B cell (primary cell): Measurements from ENCODE around the gene CLASP2. TPM values are rescaled to one million over a fixed set of nuclear protein-coding genes. Genes with fewer than 3 reads are reported as not detected.

Source experiments
- ATAC-seq: fragments of 200-7000 bp; cut with Tn5 transposase; one replicate; pipeline ENCODE4 v1.10.0; 2021; ENCODE audit warnings: low read depth, mild to moderate bottlenecking, moderate number of reproducible peaks, moderate library complexity
- CTCF ChIA-PET: fragments of 350-600 bp; sonication (Branson Sonifier 250); formaldehyde crosslinking; loops from one replicate; lab custom pipeline; 2021; ENCODE audit warnings: antibody characterized with exemption, inconsistent platforms; lab: Charles Lee
- POLR2A ChIA-PET: fragments of 350-600 bp; sonication (Branson Sonifier 250); formaldehyde crosslinking; loops from one replicate; lab custom pipeline; 2021; ENCODE audit warnings: antibody characterized with exemption; lab: Charles Lee
- DNase-seq: peaks from one replicate; pipeline ENCODE4 v3.0.0; 2013
- H2AFZ ChIP-seq: 2 replicates; pipeline ENCODE4 v1.6.1; 2012; ENCODE audit warnings: mild to moderate bottlenecking, low read depth, low read length; ENCODE audit not compliant: insufficient read depth, poor library complexity, severe bottlenecking
- H3K27ac ChIP-seq, 2 donors: 1 replicate in 1 of 2; 2 replicates in 1 of 2; pipeline ENCODE4 v1.5.1; 2012 to 2013; ENCODE audit warnings: low read length in 2 of 2, mild to moderate bottlenecking in 2 of 2, moderate library complexity in 1 of 2
- H3K27me3 ChIP-seq, 4 experiments: fragments of 200-600 bp in 1 of 4; sonication (generic) in 1 of 4; replicated peaks in 1 of 4; 1 replicate in 2 of 4; 2 replicates in 2 of 4; pipeline versions ENCODE4 v1.6.1 to v1.7.0; 2013 to 2016; ENCODE audit warnings: low read length in 3 of 4, mild to moderate bottlenecking in 2 of 4, mixed read lengths in 1 of 4, moderate library complexity in 1 of 4; ENCODE audit not compliant: insufficient read depth in 4 of 4, control insufficient read depth in 3 of 4; ENCODE audit errors: control extremely low read depth in 1 of 4
- H3K36me3 ChIP-seq, 2 experiments: replicated peaks in 1 of 2; 1 replicate in 1 of 2; 2 replicates in 1 of 2; pipeline versions ENCODE4 v1.6.1 to v1.7.1; 2013; ENCODE audit warnings: low read length in 1 of 2; ENCODE audit not compliant: insufficient read depth in 2 of 2, control insufficient read depth in 1 of 2; ENCODE audit errors: control extremely low read depth in 1 of 2, extremely low read depth in 1 of 2
- H3K4me1 ChIP-seq, 2 donors: fragments of 200-600 bp in 1 of 2; sonication (generic) in 1 of 2; 1 replicate in 1 of 2; 2 replicates in 1 of 2; pipeline versions ENCODE4 v1.5.1 to v1.6.1; 2013 to 2017; ENCODE audit warnings: low read length in 2 of 2; ENCODE audit not compliant: control insufficient read depth in 2 of 2, insufficient read depth in 2 of 2
- H3K4me2 ChIP-seq: replicated peaks from 2 replicates; pipeline ENCODE3; 2012; ENCODE audit warnings: mild to moderate bottlenecking, low read depth, low read length; ENCODE audit not compliant: poor library complexity, severe bottlenecking
- H3K4me3 ChIP-seq, 5 experiments: fragments of 200-600 bp in 1 of 5; sonication (generic) in 1 of 5; 1 replicate in 3 of 5; 2 replicates in 2 of 5; pipeline versions ENCODE4 v1.5.1 to v1.7.0; 2011 to 2016; ENCODE audit warnings: low read length in 4 of 5, mild to moderate bottlenecking in 4 of 5, low read depth in 2 of 5, control low read depth in 1 of 5, moderate library complexity in 1 of 5; ENCODE audit not compliant: insufficient read depth in 1 of 5; ENCODE audit errors: control extremely low read depth in 1 of 5, extremely low read depth in 1 of 5
- H3K79me2 ChIP-seq: fragments of 200-600 bp; sonication (generic); one replicate; pipeline ENCODE4 v1.6.0; 2016; ENCODE audit warnings: low read length; ENCODE audit not compliant: control insufficient read depth, insufficient read depth
- H3K9ac ChIP-seq: fragments of 200-600 bp; sonication (generic); 2 replicates; pipeline ENCODE4 v1.6.1; 2017; ENCODE audit warnings: mild to moderate bottlenecking, low read length, moderate library complexity
- H3K9me3 ChIP-seq, 3 donors: one replicate each; pipeline versions ENCODE4 v1.6.1 to v1.7.1; 2013; ENCODE audit warnings: low read length in 2 of 3; ENCODE audit not compliant: control insufficient read depth in 2 of 3, insufficient read depth in 1 of 3; ENCODE audit errors: control extremely low read depth in 1 of 3
- H4K20me1 ChIP-seq: 2 replicates; pipeline ENCODE4 v1.6.0; 2012; ENCODE audit warnings: mild to moderate bottlenecking, low read length; ENCODE audit not compliant: insufficient read depth, control insufficient read depth, poor library complexity, severe bottlenecking
- H3K27ac Mint-ChIP-seq: one replicate; pipeline ENCODE4 v1.8.0; 2021; ENCODE audit warnings: mixed read lengths
- H3K27me3 Mint-ChIP-seq: one replicate; pipeline ENCODE4 v1.8.0; 2021; ENCODE audit warnings: mixed read lengths
- H3K4me1 Mint-ChIP-seq: one replicate; pipeline ENCODE4 v1.8.0; 2021; ENCODE audit warnings: mixed read lengths
- H3K4me3 Mint-ChIP-seq: one replicate; pipeline ENCODE4 v1.8.0; 2021; ENCODE audit warnings: mixed read lengths
- H3K9me3 Mint-ChIP-seq: one replicate; pipeline ENCODE4 v1.8.0; 2022; ENCODE audit warnings: mixed read lengths; ENCODE audit not compliant: insufficient read depth
- EZH2 ChIP-seq: IDR thresholded peaks from 2 replicates; pipeline ENCODE4 v1.6.1; 2012; ENCODE audit warnings: borderline replicate concordance, low read depth, mild to moderate bottlenecking, moderate library complexity, low read length; ENCODE audit not compliant: insufficient read depth, poor library complexity, severe bottlenecking
- WGBS: methylation state at CpG from one replicate; pipeline ENCODE4 v1.1.5; 2013; ENCODE audit warnings: missing lambda C conversion rate; ENCODE audit not compliant: insufficient coverage; 5-methylcytosine and 5-hydroxymethylcytosine counted together
- intact Hi-C: fragments of 100-400 bp; cut with micrococcal nuclease; formaldehyde crosslinking; loops from one replicate; pipeline ENCODE4 v1.10.0; 2022
- polyA plus RNA-seq: library from polyadenylated mRNA; depleted of rRNA; stranded (reverse); fragments of >200 nt; gene quantifications from 2 replicates; pipeline ENCODE4 v1.2.3, GENCODE V29; 2012
- total RNA-seq, 2 donors: library from RNA; stranded (reverse); fragments of 120-200 nt in 1 of 2; gene quantifications; 1 replicate in 1 of 2; 2 replicates in 1 of 2; pipeline versions ENCODE4 v1.2.3 to v1.2.4, GENCODE V29; 2013 to 2022
- TF ChIP-seq, protein P1 (sequence below): fragments of 200-600 bp; IDR thresholded peaks from one replicate; pipeline ENCODE4 v1.8.0; 2022; ENCODE audit warnings: antibody characterized with exemption, mild to moderate bottlenecking

Gene CLASP2
- total and polyA plus RNA-seq, 2 donors (not counting 1 experiment from before 2014, with no cell fraction given) = 10.7 to 109 TPM

GRCh38 chr3:33751336-33751735 is 33.3 kb upstream of the CLASP2 start:
- Histone ChIP-seq H3K9me3 (peaks cover 4 to 14% (median 14%) of the 10 kb centered on the region in 3 donors), H3K27me3 (peaks cover 0 to 4% (median 2%) of the 10 kb centered on the region in 4 experiments), H3K4me1 (no peaks in the 10 kb centered on the region), H3K36me3 (no peaks in the 10 kb centered on the region), H3K4me2 (no peak overlapping the region), H2AFZ (no peak overlapping the region), H3K9ac (no peak overlapping the region), H3K79me2 (no peaks in the 10 kb centered on the region), H3K27ac (no peak overlapping the region), H3K4me3 (no peak overlapping the region), H4K20me1 (no peaks in the 10 kb centered on the region)
- TF ChIP-seq EZH2 = no peak
- TF ChIP-seq, protein P1, sequence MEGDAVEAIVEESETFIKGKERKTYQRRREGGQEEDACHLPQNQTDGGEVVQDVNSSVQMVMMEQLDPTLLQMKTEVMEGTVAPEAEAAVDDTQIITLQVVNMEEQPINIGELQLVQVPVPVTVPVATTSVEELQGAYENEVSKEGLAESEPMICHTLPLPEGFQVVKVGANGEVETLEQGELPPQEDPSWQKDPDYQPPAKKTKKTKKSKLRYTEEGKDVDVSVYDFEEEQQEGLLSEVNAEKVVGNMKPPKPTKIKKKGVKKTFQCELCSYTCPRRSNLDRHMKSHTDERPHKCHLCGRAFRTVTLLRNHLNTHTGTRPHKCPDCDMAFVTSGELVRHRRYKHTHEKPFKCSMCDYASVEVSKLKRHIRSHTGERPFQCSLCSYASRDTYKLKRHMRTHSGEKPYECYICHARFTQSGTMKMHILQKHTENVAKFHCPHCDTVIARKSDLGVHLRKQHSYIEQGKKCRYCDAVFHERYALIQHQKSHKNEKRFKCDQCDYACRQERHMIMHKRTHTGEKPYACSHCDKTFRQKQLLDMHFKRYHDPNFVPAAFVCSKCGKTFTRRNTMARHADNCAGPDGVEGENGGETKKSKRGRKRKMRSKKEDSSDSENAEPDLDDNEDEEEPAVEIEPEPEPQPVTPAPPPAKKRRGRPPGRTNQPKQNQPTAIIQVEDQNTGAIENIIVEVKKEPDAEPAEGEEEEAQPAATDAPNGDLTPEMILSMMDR = no peak
- WGBS = no CpG with 5 or more reads among the region's 2 CpGs
- DNase-seq (no peak), ATAC-seq (no peak)
- Mint-ChIP-seq H3K27me3 (peaks cover 9% of the 10 kb centered on the region), H3K27ac (no peak overlapping the region), H3K4me3 (no peak overlapping the region), H3K4me1 (no peaks in the 10 kb centered on the region), H3K9me3 (peaks cover 8% of the 10 kb centered on the region)
- CTCF ChIA-PET = interaction anchor here (1.0 to 1.5 kb wide), 2 partner anchors 27 to 36 kb away, joined by 4 to 5 read pairs; no protein-coding TSS in a partner anchor
- POLR2A ChIA-PET = no interaction called here
- intact Hi-C loops = no loop called here

- CTCF ChIA-PET = interaction anchor here (1.0 kb wide), 1 partner anchor 37 kb away, joined by 5 read pairs; no protein-coding TSS in a partner anchor
These were observed 32.1 kb upstream of the CLASP2 start for GRCh38 chr3:33750211-33750548.

More at GRCh38 chr3:33750211-33750548, 32.1 kb upstream of the CLASP2 start:
- H3K9me3 ChIP-seq = peaks cover 4 to 14% (median 11%) of the 10 kb centered on the region in 3 donors
- peaks cover 8% of the 10 kb centered on the region for H3K27me3 Mint-ChIP-seq
- H3K4me1 Mint-ChIP-seq = no peaks in the 10 kb centered on the region
- TF ChIP-seq EZH2 = no peak
- TF ChIP-seq, protein P1 = no peak
- no peak overlapping the region for H3K9ac ChIP-seq
- ATAC-seq = no peak
- no peaks in the 10 kb centered on the region for H4K20me1 ChIP-seq
- H3K9me3 Mint-ChIP-seq = peaks cover 8% of the 10 kb centered on the region
- no peak overlapping the region for H3K27ac ChIP-seq
- no CpG with 5 or more reads among the region's 3 CpGs for WGBS
- H3K27ac Mint-ChIP-seq = no peak overlapping the region
- peaks cover 0 to 4% (median 2%) of the 10 kb centered on the region in 4 experiments for H3K27me3 ChIP-seq
- H2AFZ ChIP-seq = no peak overlapping the region
- H3K36me3 ChIP-seq = no peaks in the 10 kb centered on the region
- no peak for DNase-seq
- no peak overlapping the region for H3K4me3 ChIP-seq
- no peak overlapping the region for H3K4me2 ChIP-seq
- intact Hi-C loops = no loop called here
- POLR2A ChIA-PET = no interaction called here
- H3K4me3 Mint-ChIP-seq = no peak overlapping the region
- no peaks in the 10 kb centered on the region for H3K4me1 ChIP-seq
- no peaks in the 10 kb centered on the region for H3K79me2 ChIP-seq
